ENCODE measurements around the gene IGF2R.

DNA sequence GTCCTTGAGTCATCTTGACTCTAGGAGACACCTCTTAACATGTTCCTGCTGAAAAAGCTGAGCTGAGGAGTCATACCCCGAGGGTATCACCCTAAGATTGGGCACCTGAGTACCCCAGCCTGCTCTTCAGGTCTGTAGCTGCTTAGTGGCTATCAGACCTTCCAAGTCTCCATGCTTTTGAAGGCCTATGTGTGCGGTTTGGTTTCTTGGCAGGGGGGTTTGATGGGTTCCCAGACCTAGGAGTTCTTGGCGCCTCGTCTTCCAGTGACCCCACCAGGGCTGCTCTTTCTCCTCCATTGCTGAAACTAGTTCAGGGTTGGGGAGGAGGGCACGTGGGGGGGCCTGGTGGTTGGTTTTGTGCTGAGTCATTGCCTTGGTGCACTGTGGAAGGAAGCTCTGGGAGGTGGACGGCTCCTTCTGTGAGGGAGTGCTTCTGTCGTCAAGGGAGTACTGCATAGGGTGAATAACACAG, 20.1 kb downstream of the IGF2R start:
- TF ChIP-seq, protein P1, sequence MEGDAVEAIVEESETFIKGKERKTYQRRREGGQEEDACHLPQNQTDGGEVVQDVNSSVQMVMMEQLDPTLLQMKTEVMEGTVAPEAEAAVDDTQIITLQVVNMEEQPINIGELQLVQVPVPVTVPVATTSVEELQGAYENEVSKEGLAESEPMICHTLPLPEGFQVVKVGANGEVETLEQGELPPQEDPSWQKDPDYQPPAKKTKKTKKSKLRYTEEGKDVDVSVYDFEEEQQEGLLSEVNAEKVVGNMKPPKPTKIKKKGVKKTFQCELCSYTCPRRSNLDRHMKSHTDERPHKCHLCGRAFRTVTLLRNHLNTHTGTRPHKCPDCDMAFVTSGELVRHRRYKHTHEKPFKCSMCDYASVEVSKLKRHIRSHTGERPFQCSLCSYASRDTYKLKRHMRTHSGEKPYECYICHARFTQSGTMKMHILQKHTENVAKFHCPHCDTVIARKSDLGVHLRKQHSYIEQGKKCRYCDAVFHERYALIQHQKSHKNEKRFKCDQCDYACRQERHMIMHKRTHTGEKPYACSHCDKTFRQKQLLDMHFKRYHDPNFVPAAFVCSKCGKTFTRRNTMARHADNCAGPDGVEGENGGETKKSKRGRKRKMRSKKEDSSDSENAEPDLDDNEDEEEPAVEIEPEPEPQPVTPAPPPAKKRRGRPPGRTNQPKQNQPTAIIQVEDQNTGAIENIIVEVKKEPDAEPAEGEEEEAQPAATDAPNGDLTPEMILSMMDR (conservative IDR thresholded peaks at IDR 0.05; ENCODE audit: low read length), result no peak
- TF ChIP-seq EZH2phosphoT487 (IDR thresholded peaks at IDR 0.05; ENCODE audit: borderline replicate concordance, low read depth, low read length), result no peak
